Nephron progenitor cell (in vitro differentiated cells): Measurements from ENCODE around the gene AGK.
A peak's percentile ranks its signal among the peaks of the same experiment; 100 is the strongest.
"Not testable (repeated sequence)": the region's sequence is repeated elsewhere in the genome, so short reads cannot be mapped to it uniquely, and the experiment has no call there.

Experiments
- DNase-seq: peaks from one replicate; pipeline ENCODE4 v3.0.0; 2021
- H3K27ac Mint-ChIP-seq: 2 replicates; pipeline ENCODE4 v1.8.0; 2021; ENCODE audit warnings: mild to moderate bottlenecking, moderate library complexity, mixed read lengths
- H3K27me3 Mint-ChIP-seq: 2 replicates; pipeline ENCODE4 v1.8.0; 2021; ENCODE audit warnings: mild to moderate bottlenecking, low read depth, mixed read lengths; ENCODE audit not compliant: poor library complexity
- H3K36me3 Mint-ChIP-seq: 2 replicates; pipeline ENCODE4 v1.8.0; 2021; ENCODE audit warnings: low read depth, mixed read lengths
- H3K4me1 Mint-ChIP-seq: 2 replicates; pipeline ENCODE4 v1.8.0; 2021; ENCODE audit warnings: mixed read lengths
- H3K4me3 Mint-ChIP-seq: 2 replicates; pipeline ENCODE4 v1.8.0; 2021; ENCODE audit warnings: mild to moderate bottlenecking, moderate library complexity, mixed read lengths
- H3K9me3 Mint-ChIP-seq: 2 replicates; pipeline ENCODE4 v1.8.0; 2021; ENCODE audit warnings: mild to moderate bottlenecking, moderate library complexity, mixed read lengths
- TF ChIP-seq, protein P1 (sequence below): fragments of 200-600 bp; sonication (generic); IDR thresholded peaks from 2 replicates; pipeline ENCODE4 v1.5.0; 2021; ENCODE audit warnings: antibody characterized with exemption

The AGK gene

DNA sequence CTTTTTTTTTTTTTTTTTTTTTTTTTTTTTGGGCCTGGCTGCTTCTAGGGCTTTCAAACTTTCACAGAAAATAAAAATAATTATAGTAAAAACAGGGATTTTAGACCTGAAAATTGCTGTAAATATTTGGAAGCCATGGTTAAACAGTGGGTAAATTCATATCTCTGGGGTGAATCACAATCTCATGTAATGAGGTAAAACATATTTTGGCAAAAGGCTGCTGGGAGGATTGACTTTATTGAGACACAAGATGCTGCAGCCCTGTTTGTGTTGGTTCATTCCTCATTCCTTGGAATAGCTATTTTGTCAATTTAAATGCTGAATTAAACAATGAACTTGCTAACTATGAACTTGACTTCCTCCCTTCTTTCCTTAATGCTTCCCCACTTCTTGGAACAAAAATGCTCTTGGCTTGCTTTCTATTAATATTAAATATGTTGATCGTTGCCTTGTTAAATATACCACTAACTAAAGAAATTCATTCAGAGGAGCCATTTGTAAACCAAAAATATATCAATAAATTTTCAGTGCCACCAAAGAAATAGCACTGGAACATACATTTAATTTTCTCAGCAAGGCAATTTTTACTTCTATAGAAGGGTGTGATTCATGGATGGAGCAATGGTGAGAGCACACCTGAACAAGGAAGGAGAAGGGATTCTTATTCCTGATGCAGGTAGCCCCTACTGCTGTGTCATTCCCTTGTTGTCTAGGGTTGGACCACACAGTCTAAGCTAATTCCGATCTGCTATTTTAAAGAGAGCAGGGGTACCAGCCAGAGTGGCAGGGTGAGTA is 24.6 kb downstream of the AGK start:
- Mint-ChIP-seq H3K4me3 (no peak overlapping the region), H3K27me3 (no peaks in the 10 kb centered on the region), H3K9me3 (peaks cover 14% of the 10 kb centered on the region), H3K4me1 (no peaks in the 10 kb centered on the region), H3K36me3 (no peaks in the 10 kb centered on the region), H3K27ac (no peak overlapping the region)
- TF ChIP-seq, protein P1, sequence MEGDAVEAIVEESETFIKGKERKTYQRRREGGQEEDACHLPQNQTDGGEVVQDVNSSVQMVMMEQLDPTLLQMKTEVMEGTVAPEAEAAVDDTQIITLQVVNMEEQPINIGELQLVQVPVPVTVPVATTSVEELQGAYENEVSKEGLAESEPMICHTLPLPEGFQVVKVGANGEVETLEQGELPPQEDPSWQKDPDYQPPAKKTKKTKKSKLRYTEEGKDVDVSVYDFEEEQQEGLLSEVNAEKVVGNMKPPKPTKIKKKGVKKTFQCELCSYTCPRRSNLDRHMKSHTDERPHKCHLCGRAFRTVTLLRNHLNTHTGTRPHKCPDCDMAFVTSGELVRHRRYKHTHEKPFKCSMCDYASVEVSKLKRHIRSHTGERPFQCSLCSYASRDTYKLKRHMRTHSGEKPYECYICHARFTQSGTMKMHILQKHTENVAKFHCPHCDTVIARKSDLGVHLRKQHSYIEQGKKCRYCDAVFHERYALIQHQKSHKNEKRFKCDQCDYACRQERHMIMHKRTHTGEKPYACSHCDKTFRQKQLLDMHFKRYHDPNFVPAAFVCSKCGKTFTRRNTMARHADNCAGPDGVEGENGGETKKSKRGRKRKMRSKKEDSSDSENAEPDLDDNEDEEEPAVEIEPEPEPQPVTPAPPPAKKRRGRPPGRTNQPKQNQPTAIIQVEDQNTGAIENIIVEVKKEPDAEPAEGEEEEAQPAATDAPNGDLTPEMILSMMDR, result no peak
- no peak for DNase-seq

DNA sequence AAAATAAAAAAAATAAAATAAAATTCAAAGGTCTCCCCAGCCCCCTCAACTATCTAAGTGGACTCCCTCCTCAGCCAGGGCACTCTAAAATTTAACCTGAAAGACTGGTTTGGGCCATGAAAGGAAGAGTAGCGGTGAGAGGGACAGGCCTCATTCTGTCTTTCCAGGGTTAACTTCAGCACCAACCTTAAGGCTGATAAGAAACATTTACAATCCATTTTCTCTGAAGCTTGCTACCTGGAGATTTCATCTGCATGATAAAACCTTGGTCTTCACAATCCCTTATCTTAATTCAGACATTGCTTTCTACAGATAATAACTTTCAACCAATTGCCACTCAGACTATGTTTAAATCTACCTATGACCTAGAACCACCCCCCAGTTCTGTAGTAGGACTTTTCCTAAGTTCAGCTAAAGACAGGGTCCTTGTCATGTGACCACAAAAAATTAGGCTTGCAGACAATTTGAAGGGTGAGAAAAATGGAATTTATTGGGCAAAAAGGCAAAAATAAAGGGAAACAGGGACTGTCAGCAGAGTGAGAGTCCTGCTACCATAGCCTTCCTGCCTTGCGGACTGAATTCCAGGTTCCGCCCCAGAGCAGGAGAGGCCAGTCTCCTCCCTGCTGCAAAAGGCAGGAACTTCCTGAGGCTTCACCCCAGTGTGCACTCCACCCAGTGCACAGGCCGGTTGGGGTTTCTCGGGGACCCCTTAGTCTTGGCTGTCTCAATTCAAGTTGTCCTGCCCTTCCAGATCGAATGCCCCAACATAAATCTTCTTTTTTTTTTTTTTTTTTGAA is 26.0 kb downstream of the AGK start:
- Mint-ChIP-seq H3K9me3 (peaks cover 14% of the 10 kb centered on the region), H3K4me1 (no peaks in the 10 kb centered on the region), H3K36me3 (no peaks in the 10 kb centered on the region), H3K4me3 (no peak overlapping the region), H3K27ac (no peak overlapping the region), H3K27me3 (no peaks in the 10 kb centered on the region)
- DNase-seq, result no peak
- TF ChIP-seq, protein P1, result no peak

DNA sequence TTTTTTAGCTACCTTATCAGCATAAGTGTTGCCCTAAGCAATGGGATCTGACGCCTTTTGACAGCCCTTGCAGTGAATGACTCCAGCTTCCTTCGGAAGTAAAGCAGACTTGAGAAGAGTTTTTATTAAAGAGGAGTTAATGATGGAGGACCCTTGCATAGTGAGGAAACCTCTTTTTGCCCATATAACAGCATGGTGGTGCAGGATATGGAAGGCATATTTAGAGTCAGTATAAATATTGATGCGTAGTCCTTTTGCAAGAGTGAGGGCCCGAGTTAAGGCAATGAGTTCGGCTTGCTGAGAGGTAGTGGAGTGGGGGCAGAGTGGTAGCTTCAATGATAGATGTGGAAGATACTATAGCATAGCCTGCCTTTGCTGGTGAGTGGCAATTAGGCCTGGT is 28.7 kb downstream of the AGK start:
- H3K27ac Mint-ChIP-seq, H3K27me3 Mint-ChIP-seq, H3K36me3 Mint-ChIP-seq, DNase-seq, H3K4me1 Mint-ChIP-seq, H3K4me3 Mint-ChIP-seq: not testable (repeated sequence)
- peaks cover 22% of the 10 kb centered on the region for H3K9me3 Mint-ChIP-seq

DNA sequence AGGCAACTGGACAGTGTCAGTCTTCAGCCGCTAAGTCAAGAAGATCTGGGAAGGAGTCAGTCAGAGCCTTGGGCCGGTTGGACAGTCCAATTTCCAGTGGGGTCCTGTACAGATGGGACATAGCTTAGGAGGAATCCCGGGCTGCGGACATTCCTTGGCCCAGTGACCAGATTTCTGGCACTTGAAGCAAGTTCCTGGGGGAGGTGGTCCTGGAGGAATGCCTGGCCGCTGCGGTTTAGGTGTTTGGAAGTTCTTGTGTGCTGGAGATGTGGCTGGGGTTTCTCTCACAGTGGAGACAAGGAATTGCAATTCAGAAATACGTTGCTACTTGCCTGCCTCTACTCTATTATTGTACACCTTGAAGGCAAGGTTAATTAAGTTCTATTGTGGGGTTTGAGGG is 30.9 kb downstream of the AGK start:
- H3K27ac Mint-ChIP-seq, DNase-seq, H3K27me3 Mint-ChIP-seq, H3K4me1 Mint-ChIP-seq, H3K4me3 Mint-ChIP-seq, H3K9me3 Mint-ChIP-seq: not testable (repeated sequence)
- H3K36me3 Mint-ChIP-seq, result peaks cover 17% of the 10 kb centered on the region

DNA sequence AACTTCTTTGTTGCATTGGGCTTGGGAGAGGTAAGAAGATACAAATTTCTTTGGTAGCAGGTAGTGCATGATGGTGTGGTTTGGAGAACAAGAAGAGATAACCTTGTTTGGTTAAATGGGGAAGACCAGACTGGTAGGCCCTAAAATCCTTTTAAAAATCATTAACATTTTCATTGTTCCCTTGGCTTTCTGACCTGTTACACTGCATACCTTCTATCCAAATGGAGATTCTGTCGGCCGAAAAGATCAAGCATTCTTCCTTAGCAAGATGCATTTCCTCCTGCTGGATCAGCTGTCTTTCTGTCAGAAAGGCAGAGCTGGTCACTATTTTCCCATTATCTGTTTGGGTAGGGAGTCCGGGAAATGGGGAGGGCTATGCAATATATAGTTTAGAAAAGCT is 33.7 kb downstream of the AGK start:
- Mint-ChIP-seq H3K4me3 (no peak overlapping the region), H3K9me3 (peaks cover 9% of the 10 kb centered on the region), H3K27ac (no peak overlapping the region), H3K27me3 (no peaks in the 10 kb centered on the region), H3K4me1 (no peaks in the 10 kb centered on the region), H3K36me3 (peaks cover 36% of the 10 kb centered on the region)
- TF ChIP-seq, protein P1, result no peak
- DNase-seq, result no peak

DNA sequence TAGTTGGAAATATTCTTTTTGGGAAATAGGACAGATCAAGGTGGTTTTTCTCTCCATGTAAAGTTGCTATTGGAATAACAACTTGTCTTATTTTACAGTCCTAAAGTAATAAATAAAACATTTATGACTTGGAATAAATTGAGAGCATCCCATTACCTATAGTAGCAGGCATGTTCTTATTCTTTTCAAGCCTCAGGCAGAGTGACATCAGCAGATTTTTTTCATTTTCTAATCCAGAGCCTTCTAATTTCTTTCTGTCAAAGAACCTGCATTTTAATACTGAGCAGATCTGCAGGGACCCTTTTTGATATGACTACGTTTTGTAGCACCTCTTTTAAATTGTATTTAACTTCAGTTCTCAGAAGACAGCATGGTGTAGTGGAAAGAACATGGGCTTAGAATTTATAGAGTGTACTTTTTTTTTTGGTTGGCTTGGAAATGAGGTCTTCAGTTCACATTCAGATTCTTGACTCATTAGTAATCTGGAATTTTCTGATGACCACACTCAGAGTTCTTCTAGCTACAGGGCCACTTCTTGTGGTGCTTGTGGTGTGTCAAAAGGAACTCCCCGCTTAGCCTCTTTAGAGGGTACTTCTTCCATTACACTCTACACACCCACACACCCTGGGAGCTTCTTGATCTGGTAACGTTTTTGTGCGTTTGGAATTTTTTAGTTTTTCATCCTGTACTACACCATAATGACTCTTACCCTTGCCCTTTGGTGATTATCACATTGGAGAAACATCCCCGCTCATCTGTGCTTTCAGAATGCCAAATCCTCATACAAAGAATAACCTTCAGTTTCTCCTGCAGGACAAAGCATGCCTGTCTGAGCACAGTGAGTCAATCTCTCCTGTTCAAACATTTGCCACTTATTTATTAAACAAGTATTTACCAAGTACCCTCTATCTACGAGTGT is 34.6 kb downstream of the AGK start:
- Mint-ChIP-seq H3K27me3 (no peaks in the 10 kb centered on the region), H3K9me3 (peaks cover 9% of the 10 kb centered on the region), H3K4me1 (no peaks in the 10 kb centered on the region), H3K36me3 (peaks cover 41% of the 10 kb centered on the region), H3K27ac (peak overlapping the region; percentile 13), H3K4me3 (no peak overlapping the region)
- TF ChIP-seq, protein P1, result no peak
- DNase-seq, result no peak
